Measurements from ENCODE around the gene IFNGR2.

DNA sequence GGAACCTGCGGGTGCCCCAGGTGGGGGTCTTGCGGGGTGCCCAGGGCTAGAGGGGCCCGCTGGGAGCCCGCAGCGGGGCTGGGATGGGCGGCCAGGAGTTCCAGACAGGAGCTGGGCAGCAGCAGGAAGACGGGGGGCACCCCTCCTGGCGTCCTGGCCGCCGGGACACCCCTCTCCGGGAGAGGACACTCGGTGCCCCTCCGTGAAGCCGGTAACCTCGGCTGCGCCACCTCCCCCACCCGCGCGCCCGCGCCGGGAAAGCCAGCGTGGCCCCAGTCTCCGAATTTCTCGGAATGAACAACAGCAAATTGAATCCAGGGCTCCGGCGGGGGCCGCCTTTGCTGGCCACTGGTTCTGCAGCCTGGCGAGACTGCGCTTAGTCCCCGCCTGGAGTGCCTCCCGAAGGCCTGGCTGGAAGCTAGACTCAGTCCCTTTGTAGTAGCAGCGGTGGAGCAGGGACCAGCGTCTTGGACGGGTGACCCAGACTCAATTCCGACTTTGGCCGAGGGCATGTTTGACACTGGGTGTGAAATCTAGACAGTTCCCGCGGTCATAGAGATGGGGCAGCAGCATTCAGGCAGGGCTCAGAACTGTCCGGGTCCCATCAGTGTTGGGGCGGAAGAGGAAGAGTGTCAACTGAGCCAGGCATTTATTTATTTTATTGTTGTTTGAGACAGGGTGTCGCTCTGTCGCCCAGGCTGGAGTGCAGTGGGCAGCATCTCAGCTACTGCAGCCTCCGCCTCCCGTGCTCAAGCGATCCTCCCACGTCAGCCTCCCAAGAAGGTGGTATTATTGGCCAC lies 773 bp downstream of the IFNGR2 start:
- TF ChIP-seq, protein P1, sequence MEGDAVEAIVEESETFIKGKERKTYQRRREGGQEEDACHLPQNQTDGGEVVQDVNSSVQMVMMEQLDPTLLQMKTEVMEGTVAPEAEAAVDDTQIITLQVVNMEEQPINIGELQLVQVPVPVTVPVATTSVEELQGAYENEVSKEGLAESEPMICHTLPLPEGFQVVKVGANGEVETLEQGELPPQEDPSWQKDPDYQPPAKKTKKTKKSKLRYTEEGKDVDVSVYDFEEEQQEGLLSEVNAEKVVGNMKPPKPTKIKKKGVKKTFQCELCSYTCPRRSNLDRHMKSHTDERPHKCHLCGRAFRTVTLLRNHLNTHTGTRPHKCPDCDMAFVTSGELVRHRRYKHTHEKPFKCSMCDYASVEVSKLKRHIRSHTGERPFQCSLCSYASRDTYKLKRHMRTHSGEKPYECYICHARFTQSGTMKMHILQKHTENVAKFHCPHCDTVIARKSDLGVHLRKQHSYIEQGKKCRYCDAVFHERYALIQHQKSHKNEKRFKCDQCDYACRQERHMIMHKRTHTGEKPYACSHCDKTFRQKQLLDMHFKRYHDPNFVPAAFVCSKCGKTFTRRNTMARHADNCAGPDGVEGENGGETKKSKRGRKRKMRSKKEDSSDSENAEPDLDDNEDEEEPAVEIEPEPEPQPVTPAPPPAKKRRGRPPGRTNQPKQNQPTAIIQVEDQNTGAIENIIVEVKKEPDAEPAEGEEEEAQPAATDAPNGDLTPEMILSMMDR (IDR thresholded peaks at IDR 0.05) = no peak
- TF ChIP-seq EP300 (IDR thresholded peaks at IDR 0.05) = no peak
- TF ChIP-seq POLR2A (IDR thresholded peaks at IDR 0.05) = peak; percentile 10

Data from ovary (tissue), 3 donors.